GM21619 (cell line): ENCODE measurements around the gene PTPRK.

ENCODE experiments used
- ATAC-seq: cut with Tn5 transposase; IDR thresholded peaks from one replicate; pipeline ENCODE4 v1.9.1; 2021; ENCODE audit not compliant: unreplicated experiment

The PTPRK gene

DNA sequence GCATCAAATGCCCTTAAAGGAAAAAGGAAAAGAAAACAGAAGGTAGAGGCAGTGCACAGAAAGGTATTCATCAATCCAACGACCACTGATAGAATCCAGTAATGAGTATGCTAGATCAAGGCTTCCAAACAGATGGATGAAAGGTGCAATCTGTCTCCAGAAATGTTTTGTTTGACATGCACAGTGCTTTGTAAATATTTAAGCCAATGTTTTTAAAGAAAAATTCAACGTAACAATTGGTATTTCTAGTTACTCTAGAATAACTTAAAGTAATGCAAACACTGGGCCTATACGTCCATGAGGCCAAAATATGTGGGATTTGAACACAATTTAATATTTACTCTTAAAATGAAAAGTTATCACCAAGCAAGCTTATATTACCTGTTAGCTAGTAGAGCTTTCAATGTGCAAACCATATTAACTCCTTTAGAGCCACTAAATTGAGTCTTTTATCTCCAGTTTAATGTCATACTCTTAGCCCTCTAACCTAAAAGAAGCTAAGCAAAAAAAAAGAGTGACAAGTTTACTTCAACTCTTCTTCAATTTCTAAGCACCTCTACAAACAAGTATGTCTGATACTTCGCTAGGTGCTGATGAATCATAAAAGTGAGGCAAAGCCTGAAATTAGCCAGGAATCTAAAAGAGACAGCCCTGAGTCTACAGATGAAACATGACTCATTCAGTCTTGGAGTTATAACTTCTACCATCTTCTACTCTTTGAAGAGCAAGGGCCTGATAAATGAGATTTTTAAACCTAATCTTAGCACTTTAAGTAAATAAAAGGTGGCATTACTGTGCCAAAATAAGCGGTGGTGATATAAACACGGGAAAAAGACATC lies 169.8 kb downstream of the PTPRK start:
- no peak for ATAC-seq

DNA sequence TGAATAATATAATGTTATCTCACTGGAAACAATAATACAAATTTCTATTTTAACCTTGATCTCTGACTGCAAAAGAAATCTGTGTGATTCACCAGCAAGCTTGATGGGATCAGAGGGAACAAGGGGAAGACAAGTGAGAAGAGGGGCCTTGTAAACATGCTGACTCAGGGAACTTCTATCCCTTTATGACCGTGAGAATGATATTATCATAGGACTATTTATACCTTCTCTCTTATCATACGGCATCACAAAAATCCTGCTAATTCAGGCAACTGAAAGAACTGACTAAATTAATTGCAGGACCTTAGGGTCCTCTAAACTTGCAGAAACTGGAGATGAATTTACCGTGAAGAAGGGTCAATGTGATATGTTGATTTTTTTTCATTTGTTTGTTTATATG lies 173.3 kb downstream of the PTPRK start:
- no peak for ATAC-seq

DNA sequence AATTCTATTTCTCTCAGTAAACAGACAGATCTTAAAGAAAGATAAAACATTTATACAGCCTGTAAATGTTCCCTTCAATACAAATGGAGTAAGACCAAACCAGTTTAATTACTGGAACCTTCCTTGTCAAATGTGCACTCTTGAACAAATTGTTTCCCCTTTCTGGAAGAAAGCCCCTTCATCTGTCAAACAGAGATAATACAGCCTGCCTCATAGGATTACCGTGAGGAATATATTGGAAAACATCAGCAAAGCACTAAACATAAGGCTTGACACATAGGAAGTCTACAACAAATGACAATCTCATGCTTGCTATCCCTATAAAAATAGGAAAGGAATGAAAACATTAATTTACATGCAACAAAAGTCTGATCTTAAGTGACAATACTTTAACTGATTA lies 173.8 kb downstream of the PTPRK start:
- no peak for ATAC-seq

DNA sequence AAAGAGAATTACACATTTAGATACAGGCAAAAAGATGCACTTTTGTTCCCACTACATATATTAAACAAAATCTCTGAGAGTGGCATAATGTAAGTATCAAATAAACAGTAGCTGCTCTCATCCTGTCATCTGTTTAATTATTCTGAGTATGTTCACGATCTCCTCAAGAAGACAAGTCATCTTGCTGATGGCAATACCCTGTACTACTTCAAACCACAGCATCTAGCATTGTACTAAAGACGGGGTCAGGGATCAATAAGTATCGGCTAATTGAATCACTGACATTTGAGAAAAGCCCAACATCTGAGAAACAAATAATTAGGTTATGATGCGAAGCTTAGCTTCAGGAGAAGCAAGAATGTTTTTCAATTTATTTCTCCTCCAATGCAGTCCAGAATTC lies 175.1 kb downstream of the PTPRK start:
- no peak for ATAC-seq

DNA sequence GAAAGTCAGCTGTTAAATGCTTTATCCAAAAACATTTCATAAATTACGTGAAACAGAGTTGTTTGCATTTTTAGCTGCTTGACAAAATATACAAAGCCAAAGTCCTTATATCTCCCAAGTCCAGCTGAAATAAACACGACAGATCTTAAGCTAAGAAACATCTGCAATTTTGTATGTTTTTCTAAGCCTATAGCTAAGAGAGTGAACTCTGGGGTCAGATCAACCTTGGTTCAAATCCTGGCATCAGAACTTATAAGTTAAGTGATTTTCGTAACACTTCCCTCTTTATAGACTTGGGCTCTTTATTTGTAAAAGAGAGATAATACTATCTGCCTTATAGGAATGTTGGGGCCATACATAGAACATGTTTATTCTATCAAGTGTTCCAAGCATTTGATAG lies 176.7 kb downstream of the PTPRK start:
- ATAC-seq = no peak

DNA sequence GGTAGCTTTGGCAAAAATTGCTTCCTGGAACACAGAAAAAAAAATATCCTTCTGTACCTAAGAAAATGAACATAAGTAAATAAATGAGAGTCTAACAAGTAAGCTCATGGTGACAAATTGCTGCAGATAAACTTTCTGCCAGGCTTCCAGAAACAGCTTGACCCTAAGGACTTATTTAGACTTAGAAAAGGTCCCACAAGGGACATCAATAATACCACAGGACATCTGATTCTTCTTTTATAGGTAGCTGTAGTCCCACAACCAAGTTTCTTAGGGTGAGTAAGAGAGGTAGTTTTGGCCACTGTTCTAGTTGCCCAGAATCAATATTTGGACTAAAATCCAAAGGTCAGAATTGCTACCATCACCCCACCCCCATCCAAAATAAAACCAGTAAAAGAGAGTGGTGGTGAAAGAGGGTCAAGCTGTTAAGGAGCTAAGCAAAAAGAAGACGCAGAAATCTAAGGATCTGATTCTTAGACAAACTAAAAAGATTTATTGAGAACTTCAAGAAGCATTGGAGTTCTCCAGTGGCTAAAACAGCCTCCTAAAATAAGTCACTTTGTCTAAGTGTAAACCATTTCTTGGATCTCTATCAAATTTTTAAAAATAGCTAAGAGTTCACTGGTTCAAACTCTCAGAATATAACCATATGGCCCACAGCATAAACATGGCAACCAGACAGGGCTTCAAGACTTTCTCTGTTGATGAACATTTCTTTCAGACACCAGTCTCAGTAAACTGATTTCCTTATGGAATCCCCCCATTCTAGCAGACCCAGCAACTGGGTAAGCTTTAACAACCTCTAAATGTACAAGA lies 180.6 kb downstream of the PTPRK start:
- no peak for ATAC-seq

DNA sequence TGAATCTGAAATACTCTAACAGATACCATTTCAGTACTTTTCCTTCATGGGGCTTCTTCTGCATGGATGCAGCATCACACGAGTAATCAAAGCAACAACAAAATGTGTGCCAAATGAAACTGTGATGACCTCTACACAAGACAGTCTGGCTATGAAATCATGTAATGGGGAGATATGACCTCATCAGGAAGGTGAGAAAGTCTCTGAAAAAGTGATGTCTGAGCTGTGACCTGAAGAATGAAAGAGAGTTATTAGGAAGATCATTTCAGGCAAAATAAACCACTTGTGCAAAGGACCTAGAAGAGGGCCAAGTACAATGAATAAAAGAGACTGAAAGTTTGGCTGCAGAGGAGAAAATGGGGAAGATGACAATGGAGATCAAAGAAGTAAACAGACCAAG lies 182.8 kb downstream of the PTPRK start:
- no peak for ATAC-seq

DNA sequence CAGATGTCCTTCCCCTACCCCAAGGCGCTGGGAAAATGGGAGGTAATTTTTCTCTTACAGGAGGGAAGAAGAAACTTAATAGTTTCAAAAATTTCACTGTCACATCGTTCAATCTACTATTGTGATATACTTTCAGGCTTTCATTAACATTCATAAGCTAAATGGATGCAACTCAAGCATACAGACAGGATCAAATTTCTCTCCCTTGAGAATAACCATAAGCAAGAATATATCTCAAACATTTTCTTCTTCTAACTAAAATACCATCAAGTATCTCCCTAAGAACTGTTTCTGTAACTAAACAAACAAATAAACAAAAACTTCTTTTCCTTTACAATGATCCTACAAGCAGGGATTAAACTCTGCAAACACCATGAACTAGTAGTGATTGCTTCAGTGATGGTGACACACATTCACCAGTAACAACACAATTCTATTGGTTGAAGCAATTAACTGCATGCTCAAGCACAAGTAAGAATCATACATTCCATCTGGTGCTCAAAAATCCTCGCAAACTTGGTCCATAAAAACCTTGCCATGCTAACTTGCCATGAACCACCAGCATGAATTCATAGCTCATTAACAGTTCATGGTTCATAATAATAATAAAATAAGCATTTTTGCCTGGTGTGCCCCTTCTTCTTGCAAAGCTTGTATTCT lies 183.8 kb downstream of the PTPRK start:
- ATAC-seq = no peak

DNA sequence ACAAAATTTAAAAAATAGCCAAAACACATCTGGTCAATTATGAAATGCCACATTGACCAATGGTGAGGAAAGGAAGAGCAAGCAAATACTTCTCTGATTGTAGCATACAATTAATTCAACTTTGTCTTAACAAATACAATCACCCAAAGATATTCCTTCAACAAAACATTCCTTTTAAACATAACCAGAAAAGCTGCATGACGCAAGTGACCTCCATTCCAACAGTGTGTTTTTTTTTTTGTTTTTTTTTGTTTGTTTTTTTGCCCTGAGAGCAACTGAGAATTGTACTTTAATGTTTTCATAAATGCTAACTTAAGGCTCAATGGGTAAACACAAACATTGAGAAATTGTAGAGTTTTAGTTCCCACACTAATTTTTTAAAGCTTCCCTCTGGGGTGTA lies 184.4 kb downstream of the PTPRK start:
- ATAC-seq = no peak

DNA sequence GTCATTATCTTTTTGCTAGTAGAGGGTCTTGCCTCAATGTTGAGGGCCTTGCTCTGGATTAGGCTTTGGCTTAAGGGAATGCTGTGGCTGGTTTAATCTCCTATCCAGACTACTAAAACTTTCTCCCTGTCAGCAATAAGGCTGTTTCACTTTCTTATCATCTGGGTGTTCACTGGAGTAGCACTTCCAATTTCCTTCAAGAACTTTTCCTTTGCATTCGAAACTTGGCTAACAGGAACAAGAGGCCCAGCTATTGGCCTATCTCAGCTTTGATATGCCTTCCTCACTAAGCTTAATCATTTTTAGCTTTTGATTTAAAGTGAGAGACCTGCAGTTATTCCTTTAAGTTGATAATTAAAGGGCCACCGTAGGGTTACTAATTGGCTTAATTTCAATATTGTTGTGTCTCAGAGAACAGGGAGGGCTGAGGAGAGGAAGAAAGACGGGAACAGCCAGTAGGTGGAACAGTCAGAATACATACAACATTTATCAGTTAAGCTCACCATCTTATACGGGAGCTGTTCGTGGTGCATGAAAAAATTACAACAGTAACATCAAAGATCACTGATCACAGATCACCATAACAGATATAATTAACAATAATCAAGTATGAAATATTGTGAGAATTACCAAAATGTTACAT lies 186.7 kb downstream of the PTPRK start:
- no peak for ATAC-seq

DNA sequence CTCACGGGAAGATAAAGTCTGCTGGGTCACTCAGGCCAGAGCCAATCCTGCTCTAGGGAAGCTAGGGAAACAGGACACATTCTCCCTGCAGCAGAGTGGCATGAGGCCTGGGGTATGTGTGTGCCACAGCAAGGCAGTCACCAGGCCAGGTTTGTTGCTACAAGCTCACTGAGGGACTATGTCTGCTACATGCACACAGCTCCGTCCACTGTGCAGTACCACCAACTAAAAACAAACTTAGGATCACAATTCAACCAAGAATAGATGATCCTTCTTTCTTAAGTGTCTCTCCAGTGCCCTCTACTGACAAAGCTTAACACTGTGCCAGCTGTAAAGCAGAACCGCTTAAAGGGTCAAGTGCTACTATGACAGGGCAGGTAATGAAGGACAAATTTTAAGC lies 192.5 kb downstream of the PTPRK start:
- ATAC-seq = peak; percentile 89

DNA sequence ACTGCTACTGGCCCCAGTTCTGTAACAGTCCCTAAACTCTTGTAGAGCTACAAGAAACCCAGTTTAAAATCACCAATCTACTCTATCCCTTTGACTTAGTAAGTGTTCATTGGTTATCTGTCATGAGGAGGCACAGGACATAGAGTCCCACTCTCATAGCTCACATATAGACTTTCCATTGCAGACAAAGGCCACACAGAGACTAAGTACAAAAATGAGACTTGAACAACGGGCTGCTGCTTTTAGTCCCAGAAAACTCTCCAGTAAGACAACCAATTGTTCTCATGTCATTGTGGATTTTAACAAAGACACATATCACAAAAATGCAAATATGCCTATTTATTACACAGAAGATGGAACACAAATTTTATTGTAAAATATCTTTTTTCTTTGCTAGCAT lies 197.4 kb downstream of the PTPRK start:
- no peak for ATAC-seq

DNA sequence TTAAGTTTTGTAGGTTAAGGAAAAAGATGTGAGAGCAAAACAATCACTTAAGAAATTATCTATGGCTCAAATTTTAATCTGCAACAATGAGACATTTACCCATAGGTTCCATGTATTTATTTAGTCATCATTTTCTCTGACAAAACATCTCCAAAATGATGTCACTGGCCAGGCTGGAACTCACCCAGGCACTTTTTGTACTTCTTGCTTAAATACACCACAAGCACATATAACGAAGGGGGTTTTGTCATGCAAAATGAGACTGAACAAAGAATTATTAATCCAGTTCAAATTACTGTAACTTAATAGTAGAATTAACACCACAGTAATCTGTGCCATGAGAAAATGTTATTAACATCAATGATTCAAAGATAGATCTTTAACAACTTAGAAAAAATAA lies 200.5 kb downstream of the PTPRK start:
- no peak for ATAC-seq

DNA sequence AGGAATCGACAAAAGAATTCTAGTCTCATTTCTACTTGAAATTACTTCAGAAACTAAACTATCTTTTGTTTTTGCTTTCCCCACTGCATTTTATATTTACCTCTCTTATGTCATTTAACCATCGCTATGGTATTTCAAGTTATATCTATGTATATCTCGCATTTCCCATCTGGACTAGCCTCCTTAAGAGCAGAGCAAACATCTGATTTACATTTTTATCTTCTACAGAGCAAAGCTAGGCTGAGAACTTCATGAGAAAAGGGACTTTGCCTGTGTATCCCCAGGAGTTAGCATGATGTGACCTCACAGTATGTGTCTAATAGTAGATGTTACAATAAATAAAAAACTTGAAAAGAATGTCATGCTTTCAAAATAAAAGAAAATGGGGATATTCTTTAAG lies 201.2 kb downstream of the PTPRK start:
- no peak for ATAC-seq

DNA sequence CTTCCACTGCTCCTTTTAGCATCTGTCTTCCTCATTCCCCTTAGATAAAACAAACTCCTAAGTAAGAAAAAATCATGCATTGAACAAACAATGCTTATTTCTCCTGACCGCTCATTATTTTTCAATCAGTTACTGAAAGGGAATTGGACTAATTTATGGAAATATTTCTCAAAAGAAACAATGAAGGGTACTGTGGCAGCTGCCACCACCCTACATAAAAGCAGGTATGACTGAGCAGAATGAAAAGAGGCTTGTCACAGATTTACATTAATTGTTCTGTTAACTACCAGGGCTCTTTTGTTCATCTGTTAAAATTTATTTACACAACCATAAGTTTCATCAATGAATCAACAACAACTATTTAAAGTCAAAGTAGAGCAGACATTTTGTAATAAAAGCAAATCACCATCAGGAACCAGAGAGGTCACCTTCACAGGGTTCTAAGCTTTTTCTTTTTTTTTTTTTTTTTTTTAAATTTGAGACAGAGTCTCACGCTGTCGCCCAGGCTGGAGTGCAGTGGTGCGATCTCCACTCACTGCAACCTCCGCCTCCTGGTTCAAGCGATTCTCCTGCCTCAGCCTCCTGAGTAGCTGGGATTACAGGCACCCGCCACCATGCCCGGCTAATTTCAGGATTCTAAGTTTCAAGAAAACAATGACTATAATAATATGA lies 204.0 kb downstream of the PTPRK start:
- ATAC-seq = no peak

DNA sequence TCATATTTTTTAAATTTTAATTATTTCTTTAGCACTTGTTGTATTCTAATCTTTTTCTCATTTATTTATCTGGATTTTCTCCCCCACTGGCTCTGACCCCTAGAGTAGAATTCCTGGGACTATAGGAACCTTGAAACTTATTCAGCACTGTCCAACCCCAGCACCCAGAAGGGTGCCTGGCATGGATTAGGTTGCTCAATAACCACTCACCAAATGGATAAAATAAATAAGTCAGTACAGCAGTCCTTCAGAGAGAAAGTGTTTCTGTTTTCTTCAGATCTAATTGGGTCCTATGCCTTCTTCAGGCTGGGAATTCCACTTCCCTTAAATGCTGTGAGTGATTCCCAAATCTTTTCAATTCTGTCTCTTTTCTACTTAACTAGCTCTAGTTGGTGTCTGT lies 206.2 kb downstream of the PTPRK start:
- no peak for ATAC-seq

DNA sequence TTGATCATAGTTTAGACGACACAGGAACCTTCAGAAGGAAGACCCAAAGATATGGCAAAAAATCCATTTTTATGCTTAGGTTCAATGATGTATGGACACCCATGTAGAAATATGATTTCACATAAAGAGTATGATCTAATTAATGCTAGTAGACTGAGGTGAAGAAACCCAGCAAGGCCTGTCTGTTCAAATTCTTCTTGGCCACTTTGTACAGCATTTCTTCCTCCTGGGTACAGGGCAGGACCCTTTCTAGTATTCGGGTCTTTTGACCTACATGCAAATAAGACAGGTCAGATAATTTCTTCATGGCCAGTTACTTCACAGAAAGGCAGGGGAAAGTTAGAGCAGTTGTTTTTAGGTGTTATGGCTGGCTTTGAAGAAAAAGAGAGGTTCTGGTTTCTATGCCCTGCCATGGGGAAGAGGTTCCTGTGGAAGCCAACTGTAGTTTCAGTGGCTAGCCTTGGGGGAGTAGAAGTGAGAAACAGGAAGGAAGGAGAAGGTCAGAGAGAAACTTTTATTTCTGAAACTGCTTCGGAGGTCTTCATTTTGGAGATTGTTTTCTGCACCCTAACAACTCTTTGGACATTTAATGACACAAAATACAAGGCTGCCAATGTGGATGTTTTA lies 208.3 kb downstream of the PTPRK start:
- no peak for ATAC-seq

DNA sequence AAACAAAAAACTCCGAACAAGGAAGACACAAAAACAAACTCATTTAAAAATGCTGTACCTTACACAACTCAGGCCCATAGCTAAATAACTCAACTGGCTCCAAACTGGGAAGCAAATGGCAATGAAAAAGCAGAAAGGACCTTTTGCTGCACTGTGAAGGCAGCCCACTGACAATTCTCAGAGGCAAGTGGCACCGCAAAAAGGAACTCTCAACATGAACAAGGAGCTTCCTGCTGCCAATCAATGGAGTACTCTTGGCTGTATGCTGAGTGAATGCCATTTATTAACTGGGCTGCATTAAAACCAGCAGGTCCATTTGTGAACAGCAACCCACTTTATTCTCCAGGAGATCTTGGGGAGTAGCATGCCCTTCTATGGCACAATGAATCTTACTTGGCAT lies 209.9 kb downstream of the PTPRK start:
- ATAC-seq = no peak

DNA sequence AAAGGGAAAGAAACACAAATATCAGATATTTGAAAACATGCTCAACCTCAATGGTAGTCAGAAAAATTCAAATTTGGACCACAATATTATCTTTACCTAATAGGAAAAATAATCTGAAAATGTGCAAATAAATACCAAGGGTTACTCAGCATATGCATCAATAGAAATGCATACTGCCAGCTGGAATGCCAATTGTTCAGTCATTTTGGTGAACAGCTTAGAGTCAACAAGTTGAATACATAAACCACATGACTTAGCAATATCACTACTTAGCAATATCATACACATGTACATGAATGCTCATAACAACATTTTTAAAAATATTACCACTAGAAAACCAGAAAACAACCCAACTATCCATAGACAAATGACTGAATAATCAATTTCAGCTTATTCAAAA lies 212.7 kb downstream of the PTPRK start:
- no peak for ATAC-seq

DNA sequence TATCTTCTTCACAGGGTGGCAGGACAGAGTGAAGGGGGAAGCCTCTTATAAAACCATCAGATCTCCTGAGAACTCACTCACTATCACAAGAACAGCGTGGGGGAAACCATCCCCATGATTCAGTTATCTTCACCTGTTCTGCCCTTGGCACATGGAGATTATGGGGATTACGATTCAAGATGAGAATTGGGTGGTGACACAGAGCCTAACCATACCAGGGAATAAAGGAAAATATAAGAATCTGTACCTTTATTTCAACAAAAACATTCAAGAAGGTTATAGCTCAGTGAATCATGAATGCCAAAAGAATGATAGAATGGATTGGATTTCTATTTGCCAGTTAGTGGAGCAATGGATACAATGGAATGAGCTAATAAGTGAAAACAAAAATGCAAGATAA lies 214.4 kb downstream of the PTPRK start:
- no peak for ATAC-seq
